ENCODE data around the gene CHD3.

- no peak for TF ChIP-seq RAD21 (conservative IDR thresholded peaks at IDR 0.05 in 1 of 2, IDR thresholded peaks at IDR 0.05 in 1 of 2)
- no peak for TF ChIP-seq CTCF (IDR thresholded peaks at IDR 0.05)
- TF ChIP-seq PBX3 (IDR thresholded peaks at IDR 0.05): no peak
- TF ChIP-seq EP300 (IDR thresholded peaks at IDR 0.05): no peak
- no peak for TF ChIP-seq GATA3 (IDR thresholded peaks at IDR 0.05; ENCODE audit: borderline replicate concordance)
Measured at GRCh38 chr17:7961421-7961820, 72.8 kb downstream of the CHD3 start.
